Motor neuron (in vitro differentiated cells): ENCODE results near the gene ASCC2. TPM values are rescaled to one million over a fixed set of nuclear protein-coding genes. Genes with fewer than 3 reads are reported as not detected.
"Not testable (repeated sequence)": the region's sequence is repeated elsewhere in the genome, so short reads cannot be mapped to it uniquely, and the experiment has no call there.

Experiments
- ATAC-seq, 8 experiments: fragments of 200-7000 bp; cut with Tn5 transposase; replicated peaks in 6 of 8; 2 replicates each; pipeline ENCODE4 v1.8.0; 2021; ENCODE audit warnings: mild to moderate bottlenecking in 8 of 8, moderate library complexity in 8 of 8
- H3K27ac ChIP-seq, 2 donors: fragments of 250-450 bp; sonication (Bioruptor Pico); 2 replicates each; pipeline ENCODE4 v1.9.0; 2021; ENCODE audit warnings: antibody characterized with exemption in 2 of 2, mild to moderate bottlenecking in 2 of 2, moderate library complexity in 1 of 2
- H3K4me1 ChIP-seq, 2 donors: fragments of 250-450 bp; sonication (Bioruptor Pico); replicated peaks in 1 of 2; 2 replicates each; pipeline ENCODE4 v1.6.1; 2021; ENCODE audit warnings: antibody characterized with exemption in 2 of 2, mild to moderate bottlenecking in 2 of 2, moderate library complexity in 1 of 2
- H3K4me3 ChIP-seq, 5 donors: fragments of 250-450 bp; sonication (Bioruptor Pico); 2 replicates each; pipeline ENCODE4 v1.9.0; 2021; ENCODE audit warnings: antibody characterized with exemption in 5 of 5, mild to moderate bottlenecking in 5 of 5, moderate library complexity in 4 of 5
- WGBS, 10 experiments: fragments of 450-650 bp; shearing (Covaris generic); methylation state at CpG; one replicate each; pipeline ENCODE4 v1.0.0; 2022; 5-methylcytosine and 5-hydroxymethylcytosine counted together
- in situ Hi-C, 9 experiments: fragments of 400-800 bp; cut with MboI; loops; one replicate each; pipeline ENCODE4 v1.15.0; 2021; ENCODE audit warnings: low sequenced_read_pairs in 9 of 9, low pct_unique_long_range_greater_than_20kb in 2 of 9; ENCODE audit not compliant: unreplicated experiment in 9 of 9
- total RNA-seq, 8 experiments: library from RNA; unstranded; fragments of 300-600 nt; gene quantifications; 2 replicates each; pipeline versions ENCODE4 v1.2.3 to v1.2.4, GENCODE V29; 2022

The ASCC2 gene
- total RNA-seq, 8 experiments from 2014 or later: 17.8 to 70.7 (median 35.2) TPM

DNA sequence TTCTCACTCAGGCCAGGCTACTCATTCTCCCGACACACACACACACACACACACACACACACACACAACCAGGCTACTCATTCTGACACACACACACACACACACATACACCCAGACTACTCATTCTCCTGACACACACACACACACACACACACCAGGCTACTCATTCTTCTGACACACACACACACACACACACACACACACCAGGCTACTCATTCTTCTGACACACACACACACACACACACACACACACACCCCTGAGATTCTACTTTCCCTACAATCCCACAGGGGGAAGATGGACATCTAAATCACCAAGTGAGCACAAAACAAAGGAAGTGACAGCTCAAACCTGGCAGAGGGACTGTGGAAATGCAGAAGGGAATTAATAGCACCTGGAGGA, 10.3 kb downstream of the ASCC2 start:
- peak in 5 of 8 experiments; percentile 78 to 90 (median 85) for ATAC-seq
- in situ Hi-C loops, H3K4me1 ChIP-seq, H3K4me3 ChIP-seq: not testable (repeated sequence)
- peak overlapping the region in 1 of 2 donors; percentile 54 for H3K27ac ChIP-seq
- WGBS, 10 experiments: 20% methylated on average over 1 of the region's 1 CpG; no CpG with 5 or more reads in 7 of the 10 experiments

DNA sequence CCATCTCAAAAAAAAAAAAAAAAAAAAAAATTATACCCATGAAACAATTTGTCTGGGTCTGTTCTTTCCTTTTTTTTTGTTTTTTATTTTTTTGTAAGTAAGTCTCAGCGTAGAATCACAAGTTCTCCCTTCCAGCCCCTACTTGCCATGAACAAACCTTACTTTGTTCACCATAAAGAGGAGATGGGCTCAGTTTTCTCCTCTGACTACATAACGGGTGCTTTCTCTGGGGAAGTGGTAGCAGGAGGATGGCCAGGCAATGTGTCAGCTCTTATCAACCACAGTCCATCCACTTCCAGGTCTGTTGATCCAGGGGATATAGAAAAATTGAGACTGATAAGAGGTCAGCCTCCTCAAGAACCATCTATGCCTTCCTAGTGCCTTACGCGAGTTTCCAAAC, 11.0 kb downstream of the ASCC2 start:
- in situ Hi-C loops: no loop called here
- Histone ChIP-seq H3K27ac (no peak overlapping the region), H3K4me1 (peaks cover 9% of the 10 kb centered on the region in 2 donors), H3K4me3 (no peak overlapping the region)
- ATAC-seq: peak in 1 of 8 experiments; percentile 7
- WGBS, 10 experiments: 93 to 100% (median 100%) methylated on average over 1 to 3 of the region's 4 CpGs; no CpG with 5 or more reads in 2 of the 10 experiments

DNA sequence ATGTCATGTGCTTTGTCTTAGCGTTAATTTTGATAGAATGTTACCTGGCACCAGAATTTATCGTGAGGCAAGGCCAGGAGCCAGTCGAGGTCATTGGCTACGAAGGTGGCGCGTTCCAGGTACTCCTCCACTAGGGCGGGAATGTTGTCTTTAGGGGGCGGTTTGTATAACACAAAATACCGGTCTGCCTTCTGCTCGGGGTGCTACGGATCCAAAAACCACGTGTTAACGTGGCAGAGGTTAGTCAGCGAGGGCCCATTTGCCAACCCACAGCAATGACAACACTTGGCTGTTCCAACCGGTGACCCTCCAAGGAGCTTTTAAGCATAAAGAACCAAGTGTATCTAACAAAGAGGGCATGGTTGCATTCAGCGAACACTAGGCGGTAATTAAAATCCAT, 12.5 kb downstream of the ASCC2 start:
- WGBS, 10 experiments: 83 to 100% (median 93%) methylated on average over 3 to 16 of the region's 17 CpGs
- Histone ChIP-seq H3K27ac (no peak overlapping the region), H3K4me3 (no peak overlapping the region), H3K4me1 (peaks cover 9% of the 10 kb centered on the region in 2 donors)
- ATAC-seq: no peak
- in situ Hi-C loops: no loop called here

DNA sequence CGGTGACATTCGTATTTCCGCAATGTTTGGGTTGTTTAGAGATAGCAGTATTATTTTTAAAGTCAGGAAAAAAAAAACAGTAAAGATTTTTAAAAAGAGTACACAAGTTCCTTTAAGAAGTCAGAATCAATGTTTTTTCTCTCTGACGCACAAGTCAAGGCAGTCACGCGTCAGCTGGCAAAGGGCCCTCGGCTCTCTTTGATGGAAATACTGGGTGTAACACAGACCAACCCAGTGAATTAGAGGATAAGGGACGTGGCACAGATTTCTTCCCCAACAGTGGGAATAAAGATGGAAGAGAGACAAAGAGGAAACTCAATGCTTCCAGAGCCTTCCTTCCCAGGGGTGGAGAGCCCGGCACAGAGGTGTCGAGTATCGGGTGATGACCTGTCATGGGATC, 13.4 kb downstream of the ASCC2 start:
- peaks cover 9% of the 10 kb centered on the region in 2 donors for H3K4me1 ChIP-seq
- ATAC-seq: peak in 2 of 8 experiments; percentile 67 to 77
- 60 to 100% (median 92%) methylated on average over 5 to 9 of the region's 11 CpGs; no CpG with 5 or more reads in 2 of the 10 experiments for WGBS, 10 experiments
- no peak overlapping the region for H3K27ac ChIP-seq
- H3K4me3 ChIP-seq: no peak overlapping the region
- in situ Hi-C loops: loop anchor here in 2 of 9 experiments (25.0 kb wide), 2 partner anchors 163 to 188 kb away; no protein-coding TSS in a partner anchor

DNA sequence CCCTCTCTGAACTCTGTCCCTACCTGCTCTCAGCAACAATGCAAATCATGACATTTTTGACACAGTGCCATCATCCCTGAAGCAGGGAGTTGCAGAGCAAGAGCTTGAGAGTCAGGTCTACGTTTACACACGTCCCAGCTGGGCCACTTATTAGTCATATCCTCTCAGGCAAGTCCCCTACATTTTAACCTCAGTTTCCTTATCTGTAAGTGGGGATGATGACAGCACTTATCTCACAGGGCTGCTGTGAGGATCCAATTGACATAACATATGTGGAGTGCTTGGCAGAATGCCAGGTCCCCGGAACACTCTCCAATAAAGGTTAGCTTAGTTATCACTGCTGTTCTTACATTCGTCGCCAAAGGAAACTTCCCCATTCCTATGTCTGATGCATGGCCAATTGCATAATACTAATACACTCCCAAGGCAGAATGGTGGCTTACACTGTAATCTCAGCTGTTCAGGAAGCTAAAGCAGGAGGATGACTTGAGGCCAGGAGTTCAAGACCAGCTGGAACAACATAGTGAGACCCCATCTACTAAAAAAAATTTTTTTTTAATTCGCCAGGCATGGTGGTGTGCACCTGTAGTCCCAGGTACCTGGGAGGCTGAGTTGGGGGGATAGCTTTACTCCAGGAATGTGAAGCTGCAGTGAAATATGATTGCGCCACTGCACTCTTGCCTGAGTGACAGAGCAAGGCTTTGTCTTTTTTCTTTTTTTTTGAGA, 16.6 kb downstream of the ASCC2 start:
- Histone ChIP-seq H3K4me3 (no peak overlapping the region), H3K27ac (no peak overlapping the region), H3K4me1 (no peaks in the 10 kb centered on the region)
- in situ Hi-C loops: loop anchor here in 2 of 9 experiments (25.0 kb wide), 2 partner anchors 166 to 191 kb away; no protein-coding TSS in a partner anchor
- peak in 3 of 8 experiments; percentile 53 to 71 (median 55) for ATAC-seq
- 33 to 100% (median 90%) methylated on average over 1 to 5 of the region's 7 CpGs; no CpG with 5 or more reads in 1 of the 10 experiments for WGBS, 10 experiments

DNA sequence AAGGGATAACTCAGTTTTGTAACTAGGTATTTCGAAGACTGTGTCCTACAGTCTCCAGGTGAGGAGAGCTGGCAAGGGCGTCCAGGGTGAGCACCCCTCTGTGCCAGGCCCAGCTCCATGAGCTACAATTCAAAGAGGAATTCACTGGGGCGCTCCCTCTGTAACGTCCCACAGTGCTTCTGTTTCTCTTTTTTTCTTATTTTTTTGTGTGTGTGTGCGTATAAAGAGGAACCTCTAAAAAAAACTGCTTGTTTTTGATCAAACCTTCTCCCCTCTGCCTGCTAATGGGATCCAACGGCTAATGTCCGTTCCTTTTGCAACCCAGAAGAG, 17.1 kb downstream of the ASCC2 start:
- no peak for ATAC-seq
- Histone ChIP-seq H3K4me3 (no peak overlapping the region), H3K4me1 (no peaks in the 10 kb centered on the region), H3K27ac (no peak overlapping the region)
- WGBS, 10 experiments: 82 to 100% (median 90%) methylated on average over 1 to 6 of the region's 7 CpGs; no CpG with 5 or more reads in 1 of the 10 experiments
- in situ Hi-C loops: loop anchor here in 2 of 9 experiments (25.0 kb wide), 2 partner anchors 166 to 191 kb away; no protein-coding TSS in a partner anchor

DNA sequence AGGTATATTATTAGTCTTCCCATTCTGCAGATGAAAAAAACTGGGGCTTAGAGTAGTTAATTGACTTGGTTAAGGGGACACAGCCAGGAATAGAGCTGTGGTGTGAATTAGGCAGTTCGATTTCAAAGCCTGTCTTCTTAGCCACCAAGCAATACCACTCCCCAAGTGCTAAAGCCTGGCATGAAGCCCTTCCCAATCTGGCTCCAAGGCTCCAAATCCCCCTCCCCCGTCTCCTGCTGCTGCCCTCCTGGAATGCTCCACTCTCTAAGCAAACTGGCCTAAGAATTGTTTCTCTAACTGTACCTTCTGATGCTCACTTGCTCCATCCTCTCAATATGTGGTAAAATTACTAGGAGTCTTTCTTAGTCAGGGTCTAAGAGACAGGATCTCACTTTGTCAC, 18.6 kb downstream of the ASCC2 start:
- Histone ChIP-seq H3K4me3 (no peak overlapping the region), H3K4me1 (no peaks in the 10 kb centered on the region), H3K27ac (no peak overlapping the region)
- no peak for ATAC-seq
- WGBS, 10 experiments: 67 to 100% (median 83%) methylated on average over 1 to 2 of the region's 2 CpGs; no CpG with 5 or more reads in 7 of the 10 experiments
- in situ Hi-C loops: loop anchor here in 2 of 9 experiments (25.0 kb wide), 2 partner anchors 168 to 193 kb away; no protein-coding TSS in a partner anchor

DNA sequence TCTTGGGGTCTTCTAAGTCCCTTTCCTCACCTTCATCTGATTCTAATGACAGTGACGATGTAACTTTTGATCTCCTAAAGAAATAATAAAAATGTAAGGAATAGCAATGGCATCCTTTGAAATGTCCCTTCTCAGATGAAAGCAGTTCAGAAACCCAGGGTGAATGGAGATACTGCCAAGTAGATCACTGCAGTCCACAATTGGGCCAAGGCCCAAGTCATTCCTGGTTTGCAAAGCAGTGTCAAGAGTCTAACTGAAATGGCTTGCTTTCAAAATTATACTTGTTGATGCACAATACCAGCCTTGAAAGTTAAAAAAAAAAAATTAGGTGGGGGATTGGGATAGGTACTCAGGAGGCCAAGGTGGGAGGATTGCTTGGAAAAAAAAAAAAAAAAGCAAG, 20.4 kb downstream of the ASCC2 start:
- Histone ChIP-seq H3K4me3 (no peak overlapping the region), H3K27ac (no peak overlapping the region), H3K4me1 (no peaks in the 10 kb centered on the region)
- 88 to 100% (median 100%) methylated on average over 1 of the region's 1 CpG; no CpG with 5 or more reads in 3 of the 10 experiments for WGBS, 10 experiments
- no peak for ATAC-seq
- in situ Hi-C loops: loop anchor here in 2 of 9 experiments (25.0 kb wide), 2 partner anchors 170 to 195 kb away; no protein-coding TSS in a partner anchor

DNA sequence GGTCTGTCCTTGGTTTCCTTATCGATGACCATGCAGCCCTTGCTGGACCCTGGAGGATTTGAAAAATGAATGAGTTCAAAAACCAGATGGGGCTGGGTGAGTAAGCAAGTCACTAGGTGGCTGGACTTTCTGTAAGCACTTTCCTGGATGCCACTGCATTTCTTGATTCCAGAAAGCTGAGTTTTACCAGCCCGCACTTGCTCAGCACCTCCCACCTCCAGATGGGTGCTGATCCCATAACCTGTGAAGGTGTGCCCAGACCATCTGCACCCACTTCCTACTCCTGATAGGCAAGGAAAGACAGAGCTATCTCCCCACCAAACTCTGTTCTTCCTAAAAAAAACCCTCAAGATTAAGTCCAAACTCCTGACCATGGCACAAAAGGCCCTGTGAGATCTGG, 21.1 kb downstream of the ASCC2 start:
- H3K4me3 ChIP-seq: no peak overlapping the region
- no peaks in the 10 kb centered on the region for H3K4me1 ChIP-seq
- H3K27ac ChIP-seq: no peak overlapping the region
- no peak for ATAC-seq
- in situ Hi-C loops: loop anchor here in 2 of 9 experiments (25.0 kb wide), 2 partner anchors 170 to 195 kb away; no protein-coding TSS in a partner anchor
- WGBS, 10 experiments: 75 to 100% (median 100%) methylated on average over 1 of the region's 2 CpGs; no CpG with 5 or more reads in 7 of the 10 experiments

DNA sequence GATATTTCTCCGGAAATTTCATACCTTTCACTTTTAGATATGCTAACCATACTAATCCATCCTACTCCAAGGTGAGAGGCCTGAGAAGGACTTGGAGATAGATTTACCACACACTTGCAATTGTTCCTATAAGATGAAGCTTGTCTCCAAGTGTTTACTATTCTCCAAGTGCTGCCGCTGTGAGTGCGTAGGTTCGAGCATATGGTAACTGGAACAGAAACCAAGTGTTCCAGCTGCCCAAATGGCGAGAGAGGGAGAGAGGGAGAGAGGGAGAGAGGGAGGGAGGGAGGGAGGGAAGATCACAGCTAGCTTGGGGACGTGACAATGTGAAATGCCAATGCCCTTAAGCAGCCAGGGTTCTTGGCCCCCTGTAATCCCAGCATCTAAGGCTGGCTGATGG, 21.5 kb downstream of the ASCC2 start:
- in situ Hi-C loops: loop anchor here in 2 of 9 experiments (25.0 kb wide), 2 partner anchors 171 to 196 kb away; no protein-coding TSS in a partner anchor
- 73 to 95% (median 77%) methylated on average over 2 to 4 of the region's 6 CpGs; no CpG with 5 or more reads in 7 of the 10 experiments for WGBS, 10 experiments
- H3K4me1 ChIP-seq: no peaks in the 10 kb centered on the region
- H3K27ac ChIP-seq: no peak overlapping the region
- no peak overlapping the region for H3K4me3 ChIP-seq
- ATAC-seq: no peak

DNA sequence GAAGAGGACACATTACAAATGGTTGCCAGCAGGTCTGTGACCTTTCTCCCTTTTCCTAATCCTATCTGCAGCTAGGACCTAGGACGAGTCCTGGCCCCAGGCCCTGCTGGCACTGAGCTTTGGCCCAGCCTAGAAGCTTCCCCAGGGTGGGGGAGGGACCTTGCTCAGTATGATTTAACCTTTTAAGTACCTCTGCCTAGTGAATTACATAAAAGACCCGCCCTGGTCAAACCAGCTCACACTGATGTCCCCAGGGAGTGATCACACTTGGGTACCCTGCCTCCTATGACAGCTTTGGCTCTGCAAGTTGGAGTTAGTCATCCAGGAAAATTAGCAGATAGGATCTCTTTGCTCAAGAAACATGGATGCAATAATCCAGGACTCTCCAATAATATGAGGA, 21.9 kb downstream of the ASCC2 start:
- Histone ChIP-seq H3K4me1 (no peaks in the 10 kb centered on the region), H3K4me3 (no peak overlapping the region), H3K27ac (no peak overlapping the region)
- in situ Hi-C loops: loop anchor here in 2 of 9 experiments (25.0 kb wide), 2 partner anchors 171 to 196 kb away; no protein-coding TSS in a partner anchor
- WGBS, 10 experiments: 20 to 100% (median 82%) methylated on average over 1 of the region's 2 CpGs; no CpG with 5 or more reads in 7 of the 10 experiments
- peak in 4 of 8 experiments; percentile 26 to 56 (median 51) for ATAC-seq

DNA sequence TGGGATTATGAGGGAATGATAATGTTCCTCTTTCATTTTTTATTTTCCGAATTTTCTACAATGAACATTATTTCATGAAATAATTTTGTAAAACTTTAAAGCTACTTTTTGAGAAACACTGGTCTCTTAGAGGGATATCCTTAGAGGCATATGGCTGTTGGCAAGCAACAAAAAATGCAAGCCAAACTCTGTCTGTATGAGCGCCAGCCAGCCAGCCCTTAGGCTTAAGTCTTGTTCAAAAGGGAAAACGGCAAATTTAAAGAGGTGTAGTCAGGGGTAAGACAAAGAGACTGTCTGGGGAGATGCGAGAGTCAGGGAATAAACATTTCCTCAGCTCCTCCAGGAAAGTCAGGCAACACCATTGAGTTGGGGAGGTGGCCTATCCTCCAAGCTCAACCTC, 22.5 kb downstream of the ASCC2 start:
- no peak for ATAC-seq
- in situ Hi-C loops: loop anchor here in 2 of 9 experiments (25.0 kb wide), 2 partner anchors 172 to 197 kb away; no protein-coding TSS in a partner anchor
- WGBS, 10 experiments: 60 to 100% (median 91%) methylated on average over 1 to 4 of the region's 4 CpGs; no CpG with 5 or more reads in 1 of the 10 experiments

DNA sequence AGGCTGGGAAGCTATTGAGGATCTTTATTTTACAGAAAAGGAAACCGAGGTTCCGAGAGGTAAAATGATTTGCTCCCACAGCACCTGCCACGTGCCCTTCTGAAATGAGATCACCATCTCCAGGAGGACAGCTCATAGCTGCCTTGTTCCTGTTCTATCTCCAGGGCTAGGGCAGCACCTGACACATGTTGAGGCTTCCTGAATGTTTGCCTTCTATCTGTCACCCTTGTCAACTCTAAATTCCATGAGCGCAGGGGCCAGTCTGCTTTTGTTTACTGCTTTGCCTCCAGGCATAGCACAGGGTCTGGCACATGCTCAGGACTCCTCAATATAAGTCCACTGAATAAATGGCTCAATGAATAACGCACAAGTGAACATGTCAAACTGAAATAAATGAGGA, 24.1 kb downstream of the ASCC2 start:
- ATAC-seq: no peak
- in situ Hi-C loops: loop anchor here in 2 of 9 experiments (25.0 kb wide), 2 partner anchors 173 to 198 kb away; no protein-coding TSS in a partner anchor
- H3K4me1 ChIP-seq: no peaks in the 10 kb centered on the region
- no peak overlapping the region for H3K27ac ChIP-seq
- no peak overlapping the region for H3K4me3 ChIP-seq
- 60 to 100% (median 82%) methylated on average over 1 to 5 of the region's 5 CpGs; no CpG with 5 or more reads in 1 of the 10 experiments for WGBS, 10 experiments

More for the DNA sequence above, 22.5 kb downstream of the ASCC2 start:
- Histone ChIP-seq H3K4me1 (no peaks in the 10 kb centered on the region), H3K27ac (no peak overlapping the region), H3K4me3 (no peak overlapping the region)
